Measurements from ENCODE around the gene HFE. TPM values are rescaled to one million over a fixed set of nuclear protein-coding genes. Genes with fewer than 3 reads are reported as not detected.
A peak's percentile ranks its signal among the peaks of the same experiment; 100 is the strongest.
"Not testable (repeated sequence)": the region's sequence is repeated elsewhere in the genome, so short reads cannot be mapped to it uniquely, and the experiment has no call there.

Gene HFE
- total and polyA plus RNA-seq, 9 donors = 3.1 to 7.2 (median 4.6) TPM

DNA sequence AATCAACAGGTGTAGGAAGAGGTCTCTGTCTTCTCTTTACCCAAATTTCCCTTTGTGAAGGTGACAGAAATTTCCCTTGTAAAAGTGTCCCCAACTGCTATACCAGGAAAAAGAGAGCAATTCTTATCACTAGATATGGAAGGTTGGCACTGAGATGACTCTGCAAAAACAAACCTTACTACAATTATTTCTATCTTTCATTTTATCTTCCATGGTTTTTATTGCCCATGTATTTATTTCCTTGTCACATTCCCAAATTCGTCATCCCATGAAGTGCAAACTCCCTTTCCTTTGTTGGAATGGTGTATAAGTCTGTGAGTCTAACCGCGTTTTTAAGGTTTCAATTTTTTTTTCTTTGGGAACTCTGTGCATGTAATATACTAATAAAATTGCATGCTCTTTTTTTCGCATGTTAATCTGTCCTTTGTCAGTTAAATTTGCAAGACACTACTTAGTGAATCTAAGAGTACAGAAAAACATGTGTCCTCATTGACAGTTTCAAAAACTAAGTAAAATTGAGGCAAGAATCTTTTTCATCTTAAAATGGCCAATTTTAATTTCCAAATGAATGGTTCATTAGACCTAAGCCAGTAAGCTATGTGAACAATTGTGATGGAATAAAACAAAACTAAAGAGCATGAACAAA is 35.4 kb upstream of the HFE start:
- Histone ChIP-seq H3K36me3 (ENCODE audit: control insufficient read depth, insufficient read depth, low read length) (no peaks in the 10 kb centered on the region), H3K27me3 (ENCODE audit: control insufficient read depth, insufficient read depth, low read length) (no peaks in the 10 kb centered on the region), H3K9me3 (replicated peaks; ENCODE audit: control insufficient read depth, low read depth, low read length) (no peaks in the 10 kb centered on the region), H3K4me3 (ENCODE audit: low read length) (no peak overlapping the region), H3K4me1 (ENCODE audit: control insufficient read depth, insufficient read depth, low read length) (no peaks in the 10 kb centered on the region), H3K27ac (ENCODE audit: low read length) (no peak overlapping the region)
- no CpG with 5 or more reads among the region's 4 CpGs for WGBS (ENCODE audit: insufficient coverage)
- no peak for DNase-seq

DNA sequence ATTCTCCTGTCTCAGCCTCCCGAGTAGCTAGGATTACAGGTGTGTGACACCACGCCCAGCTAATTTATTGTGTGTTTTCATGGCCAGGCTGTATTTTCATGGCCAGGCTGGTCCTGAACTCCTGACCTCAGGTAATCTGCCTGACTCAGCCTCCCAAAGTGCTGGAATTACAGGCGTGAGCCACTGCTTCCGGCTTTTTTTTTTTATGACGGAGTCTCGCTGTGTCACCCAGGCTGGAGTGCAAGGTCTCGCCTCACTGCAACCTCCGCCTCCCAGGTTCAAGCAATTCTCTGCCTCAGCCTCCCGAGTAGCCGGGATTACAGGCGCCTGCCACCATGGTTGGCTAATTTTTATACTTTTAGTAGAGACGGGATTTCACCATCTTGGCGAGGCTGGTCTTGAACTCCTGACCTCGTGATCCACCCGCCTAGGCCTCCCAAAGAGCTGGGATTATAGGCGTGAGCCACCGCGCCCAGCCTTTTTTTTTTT is 34.4 kb upstream of the HFE start:
- not testable (repeated sequence) for H3K4me1 ChIP-seq (ENCODE audit: control insufficient read depth, insufficient read depth, low read length); DNase-seq; H3K4me3 ChIP-seq (ENCODE audit: low read length); H3K27me3 ChIP-seq (ENCODE audit: control insufficient read depth, insufficient read depth, low read length); H3K9me3 ChIP-seq (replicated peaks; ENCODE audit: control insufficient read depth, low read depth, low read length); H3K36me3 ChIP-seq (ENCODE audit: control insufficient read depth, insufficient read depth, low read length); H3K27ac ChIP-seq (ENCODE audit: low read length)
- 92% methylated on average over 8 of the region's 18 CpGs for WGBS (ENCODE audit: insufficient coverage)

DNA sequence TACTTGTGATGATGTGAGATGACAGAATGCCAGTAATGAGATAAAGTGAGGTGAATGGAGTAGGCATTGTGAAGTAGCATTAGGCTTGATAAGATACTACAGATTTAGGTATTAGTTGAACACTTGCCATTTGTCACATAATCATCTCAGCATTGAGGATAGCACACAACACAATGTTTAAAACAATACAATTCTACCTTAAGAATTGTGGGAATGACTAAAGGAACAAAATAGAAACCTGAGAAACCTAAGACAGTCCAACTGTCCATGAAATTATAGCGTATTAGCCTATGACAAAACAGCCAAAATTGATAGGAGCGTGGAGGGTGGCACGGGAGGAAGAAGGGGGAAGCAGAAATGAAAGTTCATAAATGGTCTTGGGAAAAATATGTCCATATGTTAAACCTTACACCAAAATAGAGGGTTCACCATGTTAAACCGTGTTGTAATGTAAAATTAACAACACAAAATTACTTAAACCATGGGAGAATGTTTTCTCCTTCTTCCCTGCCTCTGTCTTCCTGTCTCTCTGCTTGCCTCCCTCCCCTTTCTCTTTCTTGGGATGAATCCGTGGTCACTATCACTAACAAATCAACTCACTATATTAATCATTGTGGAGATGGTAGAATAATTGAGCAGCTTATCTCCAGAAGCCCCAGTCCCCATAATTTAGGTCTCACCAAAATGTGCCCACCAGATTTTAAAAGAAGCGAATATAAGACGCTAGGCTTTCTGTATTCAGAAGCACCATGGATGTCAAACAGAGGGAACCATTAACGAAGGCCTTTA is 33.0 kb upstream of the HFE start:
- Histone ChIP-seq H3K4me3 (ENCODE audit: low read length) (peak overlapping the region; percentile 67), H3K36me3 (ENCODE audit: control insufficient read depth, insufficient read depth, low read length) (no peaks in the 10 kb centered on the region), H3K9me3 (replicated peaks; ENCODE audit: control insufficient read depth, low read depth, low read length) (no peaks in the 10 kb centered on the region), H3K4me1 (ENCODE audit: control insufficient read depth, insufficient read depth, low read length) (peaks cover 2% of the 10 kb centered on the region), H3K27ac (ENCODE audit: low read length) (peak overlapping the region; percentile 100), H3K27me3 (ENCODE audit: control insufficient read depth, insufficient read depth, low read length) (no peaks in the 10 kb centered on the region)
- no CpG with 5 or more reads among the region's 8 CpGs for WGBS (ENCODE audit: insufficient coverage)
- no peak for DNase-seq

DNA sequence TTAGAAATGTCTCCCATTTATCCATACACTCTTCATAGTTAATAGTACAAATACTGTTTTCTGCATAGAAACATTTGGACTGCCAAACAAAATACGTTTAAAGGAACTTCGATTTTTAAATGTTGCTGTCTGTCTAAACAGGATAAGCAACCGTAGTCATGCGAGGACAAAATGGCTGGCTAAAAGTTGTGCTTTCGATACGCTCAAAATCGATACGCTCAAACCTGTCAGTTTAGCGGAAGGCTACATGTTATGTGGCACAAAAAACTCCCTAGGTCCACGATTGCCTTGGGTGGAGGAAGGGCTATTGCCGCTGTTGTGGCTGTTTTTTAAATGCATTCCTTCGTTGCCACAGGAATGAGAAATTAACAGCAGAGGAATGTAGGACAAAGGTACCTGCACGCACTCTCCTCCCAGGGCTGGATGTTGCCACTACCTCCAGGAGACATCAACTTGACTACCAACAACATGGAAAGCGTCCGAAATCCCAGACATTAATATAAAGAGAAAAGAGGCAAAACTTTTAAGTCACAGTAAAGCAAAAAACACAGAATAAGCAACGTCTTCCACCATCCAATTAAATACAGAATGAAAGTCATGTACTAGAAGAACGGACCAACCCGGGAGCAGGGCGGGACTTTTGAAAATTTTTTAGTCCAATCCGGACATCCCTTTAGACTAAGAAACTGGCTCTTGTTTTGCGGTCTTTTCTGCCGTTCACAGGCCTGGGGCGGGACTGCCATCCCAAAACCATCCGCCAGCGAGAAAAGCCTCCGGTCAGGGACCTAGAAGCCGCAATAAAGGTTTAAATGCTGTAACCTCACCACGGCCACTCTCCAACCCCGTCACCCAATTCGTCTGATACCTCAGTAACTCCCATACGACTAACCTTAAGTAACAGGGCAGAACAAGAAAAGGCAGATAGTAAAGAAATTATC is 32.2 kb upstream of the HFE start:
- Histone ChIP-seq H3K4me1 (ENCODE audit: control insufficient read depth, insufficient read depth, low read length) (peaks cover 2% of the 10 kb centered on the region), H3K4me3 (ENCODE audit: low read length) (peak overlapping the region; percentile 67), H3K27me3 (ENCODE audit: control insufficient read depth, insufficient read depth, low read length) (no peaks in the 10 kb centered on the region), H3K36me3 (ENCODE audit: control insufficient read depth, insufficient read depth, low read length) (no peaks in the 10 kb centered on the region), H3K9me3 (replicated peaks; ENCODE audit: control insufficient read depth, low read depth, low read length) (no peaks in the 10 kb centered on the region), H3K27ac (ENCODE audit: low read length) (peak overlapping the region; percentile 100)
- peak; percentile 99 for DNase-seq
- 0% methylated on average over 18 of the region's 31 CpGs for WGBS (ENCODE audit: insufficient coverage)

DNA sequence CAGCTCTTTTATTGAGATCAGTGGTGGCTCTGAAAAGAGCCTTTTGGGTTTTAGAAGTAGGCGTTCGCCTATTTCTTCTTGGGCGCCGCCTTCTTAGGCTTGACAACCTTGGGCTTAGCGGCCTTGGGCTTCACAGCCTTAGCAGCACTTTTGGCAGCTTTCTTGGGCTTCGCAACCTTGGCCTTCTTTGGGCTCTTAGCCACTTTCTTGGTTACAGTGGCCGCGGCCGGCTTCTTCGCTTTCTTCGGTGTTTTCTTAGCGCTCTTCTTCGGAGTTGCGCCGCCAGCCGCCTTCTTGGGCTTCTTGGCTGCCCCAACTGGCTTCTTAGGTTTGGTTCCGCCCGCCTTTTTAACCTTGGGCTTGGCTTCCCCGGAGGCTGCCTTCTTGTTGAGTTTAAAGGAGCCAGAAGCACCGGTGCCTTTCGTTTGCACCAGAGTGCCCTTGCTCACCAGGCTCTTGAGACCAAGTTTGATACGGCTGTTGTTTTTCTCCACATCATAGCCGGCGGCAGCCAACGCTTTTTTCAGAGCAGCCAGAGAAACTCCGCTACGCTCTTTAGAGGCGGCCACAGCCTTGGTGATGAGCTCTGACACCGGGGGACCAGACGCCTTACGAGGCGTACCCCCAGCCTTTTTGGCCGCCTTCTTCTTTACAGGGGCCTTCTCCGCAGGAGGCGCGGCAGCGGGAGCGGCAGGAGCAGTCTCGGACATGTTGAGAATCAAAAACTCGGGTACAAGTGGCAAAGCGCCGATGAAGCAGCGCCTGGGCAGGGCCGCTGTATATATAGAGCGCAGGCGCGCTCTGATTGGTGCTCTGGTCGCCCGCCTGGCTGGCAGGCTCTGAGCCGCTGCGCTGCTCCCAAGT is 31.3 kb upstream of the HFE start:
- H3K36me3 ChIP-seq (ENCODE audit: control insufficient read depth, insufficient read depth, low read length) = no peaks in the 10 kb centered on the region
- H3K4me3 ChIP-seq (ENCODE audit: low read length) = peak overlapping the region; percentile 67
- peak; percentile 97 for DNase-seq
- no peaks in the 10 kb centered on the region for H3K27me3 ChIP-seq (ENCODE audit: control insufficient read depth, insufficient read depth, low read length)
- peaks cover 2% of the 10 kb centered on the region for H3K4me1 ChIP-seq (ENCODE audit: control insufficient read depth, insufficient read depth, low read length)
- H3K27ac ChIP-seq (ENCODE audit: low read length) = peak overlapping the region; percentile 100
- no peaks in the 10 kb centered on the region for H3K9me3 ChIP-seq (replicated peaks; ENCODE audit: control insufficient read depth, low read depth, low read length)
- WGBS (ENCODE audit: insufficient coverage) = under 1% methylated on average over 51 of the region's 51 CpGs

DNA sequence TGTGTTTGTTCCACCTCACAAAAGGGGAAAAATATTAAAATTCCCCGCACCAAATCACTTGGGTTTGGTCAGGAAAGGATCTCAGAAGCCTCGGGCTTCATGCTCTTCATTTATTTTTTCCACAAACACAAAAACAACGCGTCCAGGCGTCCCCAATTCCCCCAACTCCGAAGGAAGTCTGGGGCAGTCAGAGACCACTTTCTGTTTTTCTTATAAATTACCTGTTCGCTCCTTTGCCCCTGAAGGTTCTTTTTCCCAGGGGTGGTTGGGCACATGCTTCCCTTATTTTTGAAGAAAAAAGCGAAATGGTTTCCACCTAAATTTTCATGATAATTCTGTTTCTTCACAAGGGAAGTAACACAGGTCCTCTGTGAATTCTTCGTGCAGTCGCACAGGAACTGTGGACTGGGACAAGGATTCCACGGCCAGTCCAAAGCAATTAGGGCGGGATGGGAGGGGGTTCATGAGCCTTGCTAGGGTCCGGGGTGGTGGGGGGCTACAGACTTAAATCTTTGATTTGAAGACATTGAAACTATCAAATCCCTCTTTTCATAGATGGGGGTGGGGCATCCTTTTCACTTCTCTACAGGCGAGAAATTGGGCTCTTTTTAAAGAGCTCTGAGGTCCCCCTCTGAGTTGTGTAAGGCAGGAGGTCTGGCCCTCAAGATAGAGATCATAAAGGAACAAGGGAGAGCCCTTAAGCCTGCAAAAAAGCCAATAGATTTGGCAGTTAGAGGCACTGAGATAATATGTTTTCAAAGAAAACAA is 30.5 kb upstream of the HFE start:
- WGBS (ENCODE audit: insufficient coverage) = 2% methylated on average over 9 of the region's 14 CpGs

DNA sequence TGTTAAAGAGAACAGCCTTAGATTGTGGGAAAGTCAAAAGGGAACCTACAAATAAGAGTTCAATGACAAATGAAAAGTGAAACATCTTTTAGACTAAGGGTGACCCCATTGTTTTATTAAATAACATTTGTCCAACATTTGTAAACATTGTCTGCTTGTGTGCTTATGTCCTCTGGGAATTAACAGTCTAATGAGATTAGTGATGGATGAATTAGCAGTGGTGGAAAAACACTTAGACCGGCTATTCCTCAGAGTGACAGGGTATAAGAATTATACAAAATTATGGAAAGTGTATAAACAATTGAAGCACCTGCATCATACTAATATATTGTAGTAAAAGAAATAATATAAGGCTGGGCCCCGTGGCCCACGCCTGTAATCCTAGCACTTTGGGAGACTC is 29.3 kb upstream of the HFE start:
- no peaks in the 10 kb centered on the region for H3K27me3 ChIP-seq (ENCODE audit: control insufficient read depth, insufficient read depth, low read length)
- no peaks in the 10 kb centered on the region for H3K36me3 ChIP-seq (ENCODE audit: control insufficient read depth, insufficient read depth, low read length)
- no peak overlapping the region for H3K27ac ChIP-seq (ENCODE audit: low read length)
- DNase-seq = no peak
- no peaks in the 10 kb centered on the region for H3K9me3 ChIP-seq (replicated peaks; ENCODE audit: control insufficient read depth, low read depth, low read length)
- no CpG with 5 or more reads among the region's 3 CpGs for WGBS (ENCODE audit: insufficient coverage)
- H3K4me3 ChIP-seq (ENCODE audit: low read length) = no peak overlapping the region
- H3K4me1 ChIP-seq (ENCODE audit: control insufficient read depth, insufficient read depth, low read length) = peaks cover 2% of the 10 kb centered on the region

More for the DNA sequence above, 30.5 kb upstream of the HFE start:
- Histone ChIP-seq H3K27ac (ENCODE audit: low read length) (peak overlapping the region; percentile 100), H3K4me3 (ENCODE audit: low read length) (peak overlapping the region; percentile 67), H3K27me3 (ENCODE audit: control insufficient read depth, insufficient read depth, low read length) (no peaks in the 10 kb centered on the region), H3K9me3 (replicated peaks; ENCODE audit: control insufficient read depth, low read depth, low read length) (no peaks in the 10 kb centered on the region), H3K4me1 (ENCODE audit: control insufficient read depth, insufficient read depth, low read length) (peaks cover 2% of the 10 kb centered on the region), H3K36me3 (ENCODE audit: control insufficient read depth, insufficient read depth, low read length) (no peaks in the 10 kb centered on the region)
- DNase-seq = peak; percentile 72

DNA sequence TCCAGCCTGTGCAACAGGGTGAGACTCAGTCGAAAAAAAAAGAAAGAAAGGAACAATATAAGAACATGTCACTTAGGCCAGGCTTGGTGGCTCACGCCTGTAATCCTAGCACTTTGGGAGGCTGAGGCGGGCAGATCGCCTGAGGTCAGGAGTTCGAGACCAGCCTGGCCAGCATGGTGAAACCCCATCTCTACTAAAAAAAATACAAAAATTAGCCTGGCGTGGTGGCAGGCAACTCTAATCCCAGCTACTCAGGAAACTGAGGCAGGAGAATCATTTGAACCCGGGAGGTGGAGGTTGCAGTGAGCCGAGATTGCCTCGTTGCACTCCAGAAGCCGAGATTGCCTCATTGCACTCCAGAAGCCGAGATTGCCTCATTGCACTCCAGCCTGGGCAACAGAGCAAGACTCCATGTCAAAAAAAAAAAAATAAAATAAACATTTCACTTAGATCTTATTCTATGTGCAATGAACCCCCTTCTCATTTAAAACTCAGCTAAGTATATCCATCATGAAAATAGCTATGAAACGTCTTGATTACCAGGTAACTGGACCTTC is 28.7 kb upstream of the HFE start:
- not testable (repeated sequence) for H3K4me3 ChIP-seq (ENCODE audit: low read length); H3K4me1 ChIP-seq (ENCODE audit: control insufficient read depth, insufficient read depth, low read length); H3K9me3 ChIP-seq (replicated peaks; ENCODE audit: control insufficient read depth, low read depth, low read length); H3K27me3 ChIP-seq (ENCODE audit: control insufficient read depth, insufficient read depth, low read length); H3K36me3 ChIP-seq (ENCODE audit: control insufficient read depth, insufficient read depth, low read length); DNase-seq; H3K27ac ChIP-seq (ENCODE audit: low read length)
- WGBS (ENCODE audit: insufficient coverage) = 88% methylated on average over 4 of the region's 12 CpGs

DNA sequence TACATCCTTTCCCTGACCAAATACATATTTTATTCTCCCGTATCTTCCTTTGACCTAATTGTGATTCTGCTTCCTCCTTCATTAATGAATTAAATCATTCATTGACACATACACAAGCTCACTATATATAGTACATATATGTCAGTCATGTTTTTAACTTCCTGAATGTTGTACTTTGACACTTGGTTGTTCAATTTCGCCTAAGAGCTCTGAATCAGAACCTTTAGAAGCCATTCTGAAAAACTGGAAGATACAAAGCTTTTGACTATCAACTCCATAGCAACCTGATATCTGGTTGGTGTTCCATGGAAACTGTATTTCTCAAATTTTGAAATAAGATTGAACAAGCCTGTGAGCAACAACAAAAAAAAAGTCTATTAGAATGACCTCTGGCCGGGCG is 27.3 kb upstream of the HFE start:
- no peaks in the 10 kb centered on the region for H3K9me3 ChIP-seq (replicated peaks; ENCODE audit: control insufficient read depth, low read depth, low read length)
- WGBS (ENCODE audit: insufficient coverage) = 79% methylated on average over 2 of the region's 4 CpGs
- DNase-seq = no peak

More for the DNA sequence above, 27.3 kb upstream of the HFE start:
- no peak overlapping the region for H3K27ac ChIP-seq (ENCODE audit: low read length)
- H3K4me3 ChIP-seq (ENCODE audit: low read length) = no peak overlapping the region
- H3K4me1 ChIP-seq (ENCODE audit: control insufficient read depth, insufficient read depth, low read length) = peaks cover 2% of the 10 kb centered on the region
- no peaks in the 10 kb centered on the region for H3K27me3 ChIP-seq (ENCODE audit: control insufficient read depth, insufficient read depth, low read length)
- H3K36me3 ChIP-seq (ENCODE audit: control insufficient read depth, insufficient read depth, low read length) = no peaks in the 10 kb centered on the region
